OCI-LY7 (cell line): ENCODE data around the gene NDUFC2. TPM values are rescaled to one million over a fixed set of nuclear protein-coding genes. Genes with fewer than 3 reads are reported as not detected.
"Not testable (repeated sequence)": the region's sequence is repeated elsewhere in the genome, so short reads cannot be mapped to it uniquely, and the experiment has no call there.

Experiments
- BruUV-seq: library from RNA; stranded (reverse); fragments of 400-500 nt; replicated peaks from 2 replicates; lab custom pipeline; 2021; lab: Mats Ljungman, UMichigan
- CTCF ChIA-PET: fragments of 300-600 bp; sonication (Branson Sonifier 250); formaldehyde crosslinking; loops from one replicate; lab custom pipeline; 2022; ENCODE audit warnings: antibody characterized with exemption; ENCODE audit not compliant: unreplicated experiment; lab: Charles Lee
- POLR2A ChIA-PET: fragments of 300-600 bp; sonication (Branson Sonifier 250); formaldehyde crosslinking; loops from one replicate; lab custom pipeline; 2022; ENCODE audit warnings: antibody characterized with exemption; lab: Charles Lee
- DNase-seq: peaks from one replicate; pipeline ENCODE4 v3.0.0-alpha.2; 2015; ENCODE audit warnings: low spot score
- H2AFZ ChIP-seq: fragments of 200-600 bp; sonication (generic), shearing (Covaris generic); 2 replicates; pipeline ENCODE4 v1.6.1; 2014; ENCODE audit warnings: mild to moderate bottlenecking, antibody characterized with exemption, low read length, moderate library complexity
- H3K27ac ChIP-seq: fragments of 200-600 bp; sonication (generic); 2 replicates; pipeline ENCODE4 v1.5.1; 2014; ENCODE audit warnings: mixed run types, low read depth, mild to moderate bottlenecking, moderate library complexity, low read length, inconsistent platforms; ENCODE audit not compliant: poor library complexity, severe bottlenecking
- H3K36me3 ChIP-seq: fragments of 200-600 bp; sonication (generic); 2 replicates; pipeline ENCODE4 v1.6.1; 2014; ENCODE audit warnings: mild to moderate bottlenecking, antibody characterized with exemption, low read length, moderate library complexity, mixed read lengths; ENCODE audit not compliant: insufficient read depth
- H3K4me1 ChIP-seq: fragments of 200-600 bp; sonication (generic); 2 replicates; pipeline ENCODE4 v1.5.1; 2014; ENCODE audit warnings: mild to moderate bottlenecking, low read length; ENCODE audit not compliant: insufficient read depth, poor library complexity, severe bottlenecking
- H3K4me2 ChIP-seq: fragments of 200-600 bp; sonication (generic); 2 replicates; pipeline ENCODE4 v1.6.1; 2014; ENCODE audit warnings: mild to moderate bottlenecking, low read length
- H3K4me3 ChIP-seq: fragments of 200-600 bp; sonication (generic); 2 replicates; pipeline ENCODE4 v1.5.1; 2014; ENCODE audit warnings: mild to moderate bottlenecking, low read depth, low read length; ENCODE audit not compliant: poor library complexity, severe bottlenecking
- H3K79me2 ChIP-seq: fragments of 200-600 bp; sonication (generic); 2 replicates; pipeline ENCODE4 v1.6.1; 2016; ENCODE audit warnings: low read depth, mild to moderate bottlenecking, low read length, moderate library complexity, mixed read lengths; ENCODE audit not compliant: insufficient read depth
- H3K9me2 ChIP-seq: fragments of 200-600 bp; sonication (generic); 2 replicates; pipeline ENCODE4 v1.6.1; 2016; ENCODE audit warnings: mild to moderate bottlenecking, low read length, mixed read lengths; ENCODE audit not compliant: insufficient read depth
- H3K9me3 ChIP-seq: fragments of 200-600 bp; sonication (generic); 2 replicates; pipeline ENCODE4 v1.6.1; 2014; ENCODE audit warnings: mild to moderate bottlenecking, mixed run types, low read length, mixed read lengths
- H4K20me1 ChIP-seq: fragments of 200-600 bp; sonication (generic); 2 replicates; pipeline ENCODE4 v1.6.1; 2014; ENCODE audit warnings: mild to moderate bottlenecking, antibody characterized with exemption, low read length, moderate library complexity, mixed read lengths; ENCODE audit not compliant: insufficient read depth
- CTCF ChIP-seq: fragments of 200-600 bp; sonication (generic); conservative IDR thresholded peaks from 2 replicates; pipeline ENCODE4 v1.5.1; 2014; ENCODE audit warnings: mild to moderate bottlenecking, antibody characterized with exemption, low read length, moderate library complexity, mixed read lengths
- EZH2phosphoT487 ChIP-seq: fragments of 200-600 bp; sonication (generic); IDR thresholded peaks from 2 replicates; pipeline ENCODE4 v1.6.1; 2018; ENCODE audit warnings: low read depth, borderline replicate concordance, mild to moderate bottlenecking, mixed run types, antibody characterized with exemption, low read length, moderate library complexity, mixed read lengths
- intact Hi-C: fragments of 100-400 bp; cut with micrococcal nuclease; formaldehyde crosslinking; loops from one replicate; pipeline ENCODE4 v1.10.0; 2022; ENCODE audit not compliant: unreplicated experiment
- total RNA-seq, 2 experiments: library from RNA; depleted of rRNA in 1 of 2; stranded (reverse); fragments of >200 nt in 1 of 2; shearing (Covaris generic) in 1 of 2; gene quantifications; 2 replicates each; pipeline ENCODE4 v1.2.3, GENCODE V29; 2014 to 2022

NDUFC2 gene
- total RNA-seq, 2 experiments from 2014 or later = 53.3 to 95.7 TPM

GRCh38 chr11:78085972-78086371 is 6.3 kb upstream of the NDUFC2 start:
- no peak for DNase-seq
- no peak for TF ChIP-seq CTCF
- TF ChIP-seq EZH2phosphoT487 = no peak
- Histone ChIP-seq H3K4me3 (no peak overlapping the region), H3K4me1 (no peaks in the 10 kb centered on the region), H3K9me3 (no peaks in the 10 kb centered on the region), H3K27ac (no peak overlapping the region), H3K79me2 (no peaks in the 10 kb centered on the region), H2AFZ (no peak overlapping the region), H3K9me2 (no peaks in the 10 kb centered on the region), H3K4me2 (no peak overlapping the region), H4K20me1 (no peaks in the 10 kb centered on the region), H3K36me3 (no peaks in the 10 kb centered on the region)
- no TSS peak for BruUV-seq
- intact Hi-C loops = no loop called here
- ChIA-PET CTCF (no interaction called here), POLR2A (interaction anchor here (1.0 kb wide), 1 partner anchor 13 kb away, joined by 3 read pairs; no protein-coding TSS in a partner anchor)

GRCh38 chr11:78084506-78084905 is 4.8 kb upstream of the NDUFC2 start:
- H4K20me1 ChIP-seq, H3K4me1 ChIP-seq, H3K9me2 ChIP-seq, H3K27ac ChIP-seq, BruUV-seq, intact Hi-C loops, H3K4me3 ChIP-seq, H3K9me3 ChIP-seq, H2AFZ ChIP-seq, CTCF ChIA-PET, POLR2A ChIA-PET, DNase-seq, H3K79me2 ChIP-seq, H3K36me3 ChIP-seq, H3K4me2 ChIP-seq: not testable (repeated sequence)

GRCh38 chr11:78083021-78083420 is 3.4 kb upstream of the NDUFC2 start:
- Histone ChIP-seq H3K36me3 (no peaks in the 10 kb centered on the region), H3K9me3 (no peaks in the 10 kb centered on the region), H3K79me2 (peaks cover 16% of the 10 kb centered on the region), H4K20me1 (no peaks in the 10 kb centered on the region), H3K27ac (no peak overlapping the region), H3K9me2 (no peaks in the 10 kb centered on the region), H3K4me1 (peaks cover 9% of the 10 kb centered on the region), H2AFZ (no peak overlapping the region), H3K4me2 (no peak overlapping the region), H3K4me3 (no peak overlapping the region)
- ChIA-PET POLR2A (interaction anchor here (0.6 to 0.7 kb wide), 2 partner anchors 45 to 51 kb away, joined by 3 to 4 read pairs; no protein-coding TSS in a partner anchor), CTCF (no interaction called here)
- no peak for TF ChIP-seq CTCF
- no peak for TF ChIP-seq EZH2phosphoT487
- intact Hi-C loops = no loop called here
- no peak for DNase-seq
- BruUV-seq = no TSS peak
